HepG2 (cell line): ENCODE data around the gene B3GNT9. TPM values are rescaled to one million over a fixed set of nuclear protein-coding genes. Genes with fewer than 3 reads are reported as not detected.

Experiments
- ATAC-seq: fragments of 200-7000 bp; cut with Tn5 transposase; 3 replicates; pipeline ENCODE4 v1.9.1; 2020; ENCODE audit warnings: mild to moderate bottlenecking, moderate library complexity
- BruUV-seq: library from RNA; stranded (reverse); fragments of 400-500 nt; replicated peaks from 2 replicates; lab custom pipeline; 2021; lab: Mats Ljungman, UMichigan
- CTCF ChIA-PET: fragments of 300-600 bp; formaldehyde crosslinking; extraction: SDS; loops from one replicate; lab custom pipeline; 2021; ENCODE audit warnings: low total read pairs, inconsistent platforms, low intra/inter-chr PET ratio; lab: Yijun Ruan, JAX
- POLR2A ChIA-PET: fragments of 350-600 bp; sonication (Branson Sonifier 250); formaldehyde crosslinking; loops from one replicate; lab custom pipeline; 2020; ENCODE audit warnings: antibody characterized with exemption, inconsistent platforms; lab: Yijun Ruan, JAX
- DNase-seq: peaks from one replicate; pipeline ENCODE4 v3.0.0-alpha.2; 2015; ENCODE audit warnings: low spot score
- FAIRE-seq: peaks from 3 replicates; lab custom pipeline; 2011; peaks lifted over from hg19 to GRCh38; lab: Jason Lieb, UNC
- H2AFZ ChIP-seq: one replicate; pipeline ENCODE4 v1.6.1; 2011; ENCODE audit warnings: low read length, inconsistent platforms
- H3K27ac ChIP-seq: fragments of 300-600 bp; 3 replicates; pipeline ENCODE4 v1.8.0; 2011; ENCODE audit warnings: mixed run types, mild to moderate bottlenecking, mixed read lengths, low read length, inconsistent platforms; ENCODE audit not compliant: insufficient read depth; ENCODE audit errors: extremely low read length
- H3K27me3 ChIP-seq, 2 experiments: fragments of 200-600 bp in 1 of 2; 2 replicates in 1 of 2; 3 replicates in 1 of 2; pipeline versions ENCODE4 v1.6.0 to v1.8.0; 2011; ENCODE audit warnings: low read length in 2 of 2, mild to moderate bottlenecking in 2 of 2, moderate library complexity in 2 of 2, inconsistent platforms in 1 of 2; ENCODE audit not compliant: insufficient read depth in 2 of 2, control insufficient read depth in 1 of 2
- H3K36me3 ChIP-seq, 2 experiments: fragments of 200-600 bp in 1 of 2; replicated peaks in 1 of 2; 2 replicates in 1 of 2; 3 replicates in 1 of 2; pipeline versions ENCODE4 v1.5.1 to v1.8.0; 2011; ENCODE audit warnings: low read length in 2 of 2, inconsistent platforms in 1 of 2; ENCODE audit not compliant: insufficient read depth in 2 of 2, control insufficient read depth in 1 of 2
- H3K4me1 ChIP-seq: 2 replicates; pipeline ENCODE4 v1.5.1; 2012; ENCODE audit warnings: low read length, inconsistent platforms; ENCODE audit not compliant: insufficient read depth
- H3K4me2 ChIP-seq: 2 replicates; pipeline ENCODE4 v1.6.0; 2011; ENCODE audit warnings: low read depth, low read length, inconsistent platforms
- H3K4me3 ChIP-seq, 3 experiments: fragments of 200-600 bp in 1 of 3; sonication (generic), shearing (Covaris generic) in 1 of 3; replicated peaks in 1 of 3; 2 replicates each; pipeline ENCODE4 v1.5.1; 2011 to 2016; ENCODE audit warnings: low read length in 3 of 3, inconsistent platforms in 2 of 3, low read depth in 2 of 3, mild to moderate bottlenecking in 2 of 3, control low read depth in 1 of 3, mixed read lengths in 1 of 3; ENCODE audit not compliant: insufficient read depth in 1 of 3
- H3K79me2 ChIP-seq: one replicate; pipeline ENCODE4 v1.6.1; 2011; ENCODE audit warnings: low read length, inconsistent platforms; ENCODE audit not compliant: insufficient read depth
- H3K9ac ChIP-seq: 2 replicates; pipeline ENCODE4 v1.6.0; 2011; ENCODE audit warnings: mild to moderate bottlenecking, low read depth, low read length, inconsistent platforms; ENCODE audit not compliant: insufficient read depth
- H3K9me3 ChIP-seq: 2 replicates; pipeline ENCODE4 v1.5.1; 2012; ENCODE audit warnings: mild to moderate bottlenecking, low read length
- H4K20me1 ChIP-seq: 2 replicates; pipeline ENCODE4 v1.6.0; 2011; ENCODE audit warnings: inconsistent platforms, mild to moderate bottlenecking, low read length, moderate library complexity; ENCODE audit not compliant: insufficient read depth
- AKAP8 ChIP-seq: sonication (generic); formaldehyde crosslinking; IDR thresholded peaks from 2 replicates; pipeline ENCODE4 v1.5.1; 2020; ENCODE audit warnings: mild to moderate bottlenecking, missing genetic modification reagents
- ELF1 ChIP-seq: sonication (generic); formaldehyde crosslinking; IDR thresholded peaks from 2 replicates; pipeline ENCODE4 v1.4.0; 2020; ENCODE audit warnings: missing genetic modification reagents
- HNF4A ChIP-seq: sonication (generic); formaldehyde crosslinking; IDR thresholded peaks from 2 replicates; pipeline ENCODE4 v1.4.0; 2020; ENCODE audit warnings: missing genetic modification reagents
- RBM22 ChIP-seq: fragments of 200-400 bp; formaldehyde crosslinking; optimal IDR thresholded peaks from 2 replicates; pipeline ENCODE3; 2017; ENCODE audit warnings: mild to moderate bottlenecking, low read length, moderate library complexity
- TRIM22 ChIP-seq: fragments of 450-650 bp; IDR thresholded peaks from 2 replicates; pipeline ENCODE4 v1.6.1; 2017
- ZNF34 ChIP-seq: sonication (generic); formaldehyde crosslinking; IDR thresholded peaks from 2 replicates; pipeline ENCODE4 v1.4.0; 2020; ENCODE audit warnings: mild to moderate bottlenecking, missing genetic modification reagents, borderline replicate concordance
- ZNF530 ChIP-seq: sonication (generic); formaldehyde crosslinking; IDR thresholded peaks from 2 replicates; pipeline ENCODE4 v1.5.0; 2020; ENCODE audit warnings: low read depth, mild to moderate bottlenecking, missing genetic modification reagents
- ZSCAN12 ChIP-seq: sonication (generic); formaldehyde crosslinking; IDR thresholded peaks from 2 replicates; pipeline ENCODE4 v1.9.0; 2021; ENCODE audit warnings: mild to moderate bottlenecking, missing genetic modification reagents
- WGBS: methylation state at CpG from one replicate; pipeline ENCODE4 v1.1.6; 2017; ENCODE audit warnings: low lambda C conversion rate; 5-methylcytosine and 5-hydroxymethylcytosine counted together
- in situ Hi-C: cut with HindIII; loops from 2 replicates; pipeline ENCODE4 v1.10.0; 2017; ENCODE audit warnings: low pct_unique_long_range_greater_than_20kb; ENCODE audit not compliant: extremely low pct_ligation_motif_present
- intact Hi-C: fragments of 100-400 bp; cut with micrococcal nuclease; formaldehyde crosslinking; loops from one replicate; pipeline ENCODE4 v1.10.0; 2022; ENCODE audit not compliant: unreplicated experiment
- polyA plus RNA-seq, 8 experiments: library from polyadenylated mRNA; depleted of rRNA in 3 of 8; stranded (reverse) in 7 of 8; unstranded in 1 of 8; fragments of >200 nt; fragmentation: Illumina TruSeq in 4 of 8; extraction: Trizol in 4 of 8; gene quantifications; 2 replicates each; pipeline versions ENCODE4 v1.2.1 to v1.2.3, GENCODE V29; 2011 to 2016; ENCODE audit warnings: low read depth in 4 of 8, missing spikeins in 1 of 8, mixed read lengths in 1 of 8; ENCODE audit not compliant: insufficient read depth in 1 of 8
- total RNA-seq, 5 experiments: library from RNA; depleted of rRNA; stranded (reverse); fragments of >200 nt; fragmentation: Illumina TruSeq; extraction: Trizol; gene quantifications; 2 replicates each; pipeline ENCODE4 v1.2.3, GENCODE V29; 2016; ENCODE audit warnings: low read depth in 1 of 5

The B3GNT9 gene
- total and polyA plus RNA-seq, 2 of the 13 experiments (the other 11 are each of a cell fraction or from before 2014, with no cell fraction given): 1.5 to 3.1 TPM

- Histone ChIP-seq H3K9ac (no peak overlapping the region), H3K27ac (no peak overlapping the region), H4K20me1 (no peaks in the 10 kb centered on the region), H3K27me3 (no peaks in the 10 kb centered on the region), H3K36me3 (peaks cover 9 to 19% of the 10 kb centered on the region in 2 experiments; a peak in 4 of 5 replicates), H2AFZ (no peak overlapping the region), H3K79me2 (no peaks in the 10 kb centered on the region), H3K4me1 (peaks cover 4% of the 10 kb centered on the region; the same call in 1 of the 2 replicates), H3K9me3 (no peaks in the 10 kb centered on the region), H3K4me2 (no peak overlapping the region), H3K4me3 (no peak overlapping the region)
- no peak for TF ChIP-seq ZNF34 (CRISPR knock-in tag)
- TF ChIP-seq ZNF530: no peak
- TF ChIP-seq TRIM22: no peak
- no peak for TF ChIP-seq HNF4A (CRISPR knock-in tag)
- TF ChIP-seq ELF1 (CRISPR knock-in tag): no peak
- no peak for TF ChIP-seq ZSCAN12 (CRISPR knock-in tag)
- peak; percentile 13 for TF ChIP-seq RBM22
- TF ChIP-seq AKAP8: no peak
- WGBS: 89% methylated on average over 4 of the region's 4 CpGs
- FAIRE-seq (peak; percentile 18), ATAC-seq (no peak), DNase-seq (no peak)
- no TSS peak for BruUV-seq
- POLR2A ChIA-PET: interaction anchor here (1.1 to 2.4 kb wide), 2 partner anchors 10 to 71 kb away, joined by 3 to 9 read pairs; no protein-coding TSS in a partner anchor
- in situ Hi-C loops (no loop called here), intact Hi-C loops (loop anchor here (1.0 kb wide), 2 partner anchors 83 to 124 kb away; no protein-coding TSS in a partner anchor)
- CTCF ChIA-PET: interaction anchor here (1.6 to 1.8 kb wide), 2 partner anchors 84 to 124 kb away, joined by 12 read pairs; no protein-coding TSS in a partner anchor
Observed at GRCh38 chr16:67101311-67102082, 49.3 kb downstream of the B3GNT9 start.
